ENCODE results near the gene LZIC.

DNA sequence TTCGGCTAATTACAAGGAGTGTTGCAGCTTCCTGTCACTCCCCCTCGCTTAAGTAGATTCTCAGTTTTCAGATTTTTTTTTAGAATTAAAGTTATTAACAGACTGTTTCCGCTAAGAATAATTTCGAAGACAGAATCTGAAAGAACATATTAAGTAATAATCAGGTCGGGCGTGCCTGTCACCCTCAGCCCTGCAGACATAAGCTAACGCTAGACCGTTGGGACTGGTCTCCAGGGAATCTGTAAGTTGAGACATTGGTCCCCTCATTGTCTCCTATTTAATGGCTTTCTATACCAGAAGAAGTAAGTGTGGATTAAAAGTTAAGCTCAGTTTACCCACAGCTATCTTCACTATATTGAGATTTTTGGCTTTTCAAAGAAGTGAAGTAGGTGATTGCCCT, 14.5 kb upstream of the LZIC start:
- TF ChIP-seq CTCF (conservative IDR thresholded peaks at IDR 0.05; ENCODE audit: low read depth, low read length) (no peak), EZH2 (IDR thresholded peaks at IDR 0.05; ENCODE audit: low read length, unreplicated experiment) (no peak)
